H1 (cell line): ENCODE results near the gene PAQR8. TPM values are rescaled to one million over a fixed set of nuclear protein-coding genes. Genes with fewer than 3 reads are reported as not detected.

Experiments
- CTCF ChIA-PET: fragments of 300-600 bp; sonication (Branson Sonifier 250); formaldehyde crosslinking; loops from one replicate; lab custom pipeline; 2021; ENCODE audit not compliant: partially characterized antibody; lab: Charles Lee
- POLR2A ChIA-PET: fragments of 300-600 bp; sonication (Branson Sonifier 250); formaldehyde crosslinking; loops from one replicate; lab custom pipeline; 2021; ENCODE audit warnings: inconsistent platforms; ENCODE audit not compliant: partially characterized antibody; lab: Charles Lee
- DNase-seq, 2 experiments: peaks; one replicate each; pipeline versions ENCODE4 v3.0.0 to v3.0.0-alpha.2; 2010 to 2022; ENCODE audit warnings: low spot score in 2 of 2, low read depth in 1 of 2, mixed read lengths in 1 of 2
- FAIRE-seq: peaks from 2 replicates; lab custom pipeline; 2011; peaks lifted over from hg19 to GRCh38; lab: Jason Lieb, UNC
- H2AFZ ChIP-seq: 2 replicates; pipeline ENCODE4 v1.8.1; 2012; ENCODE audit warnings: low read length, inconsistent platforms
- H2AK5ac ChIP-seq: 2 replicates; pipeline ENCODE4 v1.6.1; 2013; ENCODE audit warnings: low read depth, low read length
- H2BK120ac ChIP-seq: replicated peaks from 2 replicates; pipeline ENCODE3; 2013; ENCODE audit warnings: low read depth, low read length, inconsistent platforms
- H2BK12ac ChIP-seq: 2 replicates; pipeline ENCODE4 v1.6.1; 2013; ENCODE audit warnings: low read depth, low read length
- H2BK15ac ChIP-seq: 2 replicates; pipeline ENCODE4 v1.6.1; 2013; ENCODE audit warnings: low read length
- H2BK20ac ChIP-seq: 2 replicates; pipeline ENCODE4 v1.6.1; 2013; ENCODE audit warnings: low read length
- H2BK5ac ChIP-seq: 2 replicates; pipeline ENCODE4 v1.6.1; 2013; ENCODE audit warnings: low read depth, low read length
- H3K14ac ChIP-seq: 2 replicates; pipeline ENCODE4 v1.6.1; 2013; ENCODE audit warnings: inconsistent platforms; ENCODE audit not compliant: insufficient read length
- H3K18ac ChIP-seq: 2 replicates; pipeline ENCODE4 v1.6.1; 2013; ENCODE audit warnings: low read length; ENCODE audit errors: extremely low read depth
- H3K23ac ChIP-seq: 2 replicates; pipeline ENCODE4 v1.6.1; 2013; ENCODE audit warnings: inconsistent platforms; ENCODE audit not compliant: insufficient read length
- H3K23me2 ChIP-seq: 2 replicates; pipeline ENCODE4 v1.6.1; 2013; ENCODE audit warnings: low read depth, low read length
- H3K27ac ChIP-seq: 2 replicates; pipeline ENCODE4 v1.6.1; 2011; ENCODE audit warnings: low read depth, low read length, inconsistent platforms
- H3K27me3 ChIP-seq, 4 experiments: replicated peaks in 1 of 4; 1 replicate in 1 of 4; 2 replicates in 3 of 4; pipeline versions ENCODE4 v1.6.1 to v1.8.1; 2011 to 2013; ENCODE audit warnings: low read length in 3 of 4, mild to moderate bottlenecking in 3 of 4, inconsistent platforms in 2 of 4, mixed read lengths in 2 of 4, moderate library complexity in 1 of 4; ENCODE audit not compliant: control insufficient read depth in 3 of 4, insufficient read depth in 3 of 4; ENCODE audit errors: extremely low read depth in 1 of 4
- H3K36me3 ChIP-seq, 4 experiments: 2 replicates each; pipeline versions ENCODE4 v1.6.1 to v1.8.1; 2011 to 2013; ENCODE audit warnings: mild to moderate bottlenecking in 4 of 4, low read length in 3 of 4, moderate library complexity in 2 of 4, control low read depth in 1 of 4, inconsistent platforms in 1 of 4; ENCODE audit not compliant: insufficient read depth in 4 of 4, control insufficient read depth in 2 of 4
- H3K4ac ChIP-seq: replicated peaks from 2 replicates; pipeline ENCODE3; 2013; ENCODE audit warnings: low read length, low read depth, mixed read lengths, inconsistent platforms; ENCODE audit not compliant: insufficient read length
- H3K4me1 ChIP-seq, 4 experiments: replicated peaks in 1 of 4; 1 replicate in 1 of 4; 2 replicates in 3 of 4; pipeline versions ENCODE4 v1.6.1 to v1.8.1; 2011 to 2013; ENCODE audit warnings: low read length in 3 of 4, inconsistent platforms in 2 of 4, mixed read lengths in 1 of 4; ENCODE audit not compliant: insufficient read depth in 4 of 4, control insufficient read depth in 3 of 4
- H3K4me2 ChIP-seq, 2 experiments: 2 replicates each; pipeline versions ENCODE4 v1.6.1 to v1.8.1; 2011 to 2013; ENCODE audit warnings: low read depth in 2 of 2, low read length in 2 of 2, control low read depth in 1 of 2, inconsistent platforms in 1 of 2, mild to moderate bottlenecking in 1 of 2; ENCODE audit not compliant: insufficient read depth in 1 of 2
- H3K4me3 ChIP-seq, 4 experiments: fragments of 200-600, 300-600 bp in 1 of 4; sonication (generic), shearing (Covaris generic), sonication (Bioruptor Twin) in 1 of 4; 2 replicates each; pipeline versions ENCODE4 v1.5.1 to v1.8.1; 2011 to 2016; ENCODE audit warnings: low read length in 4 of 4, low read depth in 3 of 4, control low read depth in 2 of 4, inconsistent platforms in 2 of 4, mild to moderate bottlenecking in 2 of 4, mixed read lengths in 1 of 4, moderate library complexity in 1 of 4; ENCODE audit not compliant: insufficient read depth in 2 of 4; ENCODE audit errors: extremely low read depth in 1 of 4
- H3K56ac ChIP-seq: replicated peaks from 2 replicates; pipeline ENCODE3; 2013; ENCODE audit warnings: low read depth, mild to moderate bottlenecking, mixed read lengths, low read length, inconsistent platforms; ENCODE audit not compliant: insufficient read length
- H3K79me1 ChIP-seq: 2 replicates; pipeline ENCODE4 v1.6.1; 2013; ENCODE audit warnings: low read depth, low read length, control low read depth
- H3K79me2 ChIP-seq, 2 experiments: 2 replicates each; pipeline versions ENCODE4 v1.6.1 to v1.8.1; 2012 to 2013; ENCODE audit warnings: low read length in 2 of 2, mild to moderate bottlenecking in 2 of 2, inconsistent platforms in 1 of 2; ENCODE audit not compliant: insufficient read depth in 2 of 2, control insufficient read depth in 1 of 2
- H3K9ac ChIP-seq, 4 experiments: replicated peaks in 1 of 4; 1 replicate in 1 of 4; 2 replicates in 3 of 4; pipeline versions ENCODE4 v1.6.1 to v1.8.1; 2011 to 2013; ENCODE audit warnings: low read depth in 3 of 4, low read length in 3 of 4, control low read depth in 2 of 4, mild to moderate bottlenecking in 2 of 4, moderate library complexity in 2 of 4, inconsistent platforms in 1 of 4; ENCODE audit errors: extremely low read depth in 1 of 4
- H3K9me3 ChIP-seq, 2 experiments: 2 replicates each; pipeline versions ENCODE4 v1.6.1 to v1.8.1; 2012 to 2013; ENCODE audit warnings: mild to moderate bottlenecking in 2 of 2, moderate library complexity in 2 of 2, control low read depth in 1 of 2, inconsistent platforms in 1 of 2, low read depth in 1 of 2, low read length in 1 of 2, mixed read lengths in 1 of 2; ENCODE audit not compliant: insufficient read depth in 2 of 2
- H4K20me1 ChIP-seq, 2 experiments: replicated peaks in 1 of 2; 2 replicates each; pipeline versions ENCODE3 to v1.8.1; 2011 to 2013; ENCODE audit warnings: inconsistent platforms in 2 of 2, low read length in 2 of 2, mild to moderate bottlenecking in 1 of 2; ENCODE audit not compliant: insufficient read depth in 2 of 2, control insufficient read depth in 1 of 2
- H4K5ac ChIP-seq: 2 replicates; pipeline ENCODE4 v1.6.1; 2013; ENCODE audit warnings: low read length, low read depth, mixed read lengths, inconsistent platforms; ENCODE audit not compliant: insufficient read length
- H4K8ac ChIP-seq: 2 replicates; pipeline ENCODE4 v1.8.0; 2013; ENCODE audit warnings: mild to moderate bottlenecking, moderate library complexity, low read length, inconsistent platforms; ENCODE audit not compliant: insufficient read depth; ENCODE audit errors: extremely low read depth
- H4K91ac ChIP-seq: replicated peaks from 2 replicates; pipeline ENCODE3; 2013; ENCODE audit warnings: low read length, mixed read lengths, inconsistent platforms; ENCODE audit not compliant: insufficient read length
- CEBPB ChIP-seq: IDR thresholded peaks from 2 replicates; pipeline ENCODE4 v1.6.1; 2012; ENCODE audit warnings: low read depth, low read length
- CHD1 ChIP-seq: IDR thresholded peaks from 2 replicates; pipeline ENCODE4 v1.6.1; 2012; ENCODE audit warnings: low read depth, low read length, improper control_type of control experiment
- WGBS, 2 experiments: shearing (Covaris generic) in 1 of 2; methylation state at CpG; one replicate each; pipeline versions ENCODE4 v1.1.6 to v1.1.7; 2013 to 2015; ENCODE audit warnings: low lambda C conversion rate in 2 of 2, mixed read lengths in 2 of 2, inconsistent platforms in 1 of 2, low coverage in 1 of 2, missing lambda C conversion rate in 1 of 2; ENCODE audit not compliant: insufficient replicate concordance in 2 of 2, insufficient coverage in 1 of 2, insufficient read length in 1 of 2; ENCODE audit errors: extremely low coverage in 1 of 2, missing lambda C conversion rate in 1 of 2; 5-methylcytosine and 5-hydroxymethylcytosine counted together
- polyA plus RNA-seq, 7 experiments: library from polyadenylated mRNA; depleted of rRNA in 3 of 7; stranded (reverse) in 5 of 7; unstranded in 2 of 7; fragments of >200 nt in 5 of 7; fragments of 200-250 nt in 2 of 7; gene quantifications; 1 replicate in 5 of 7; 2 replicates in 1 of 7; 4 replicates in 1 of 7; pipeline versions ENCODE4 v1.2.1 to v1.2.3, GENCODE V29; 2011 to 2013; ENCODE audit warnings: missing spikeins in 2 of 7, mixed read lengths in 2 of 7
- total RNA-seq: library from RNA; stranded (reverse); fragmentation: NEBNext Ultra II Directional; extraction: Animal tissue kit (Norgen Biotek cat#: 25700); gene quantifications from 2 replicates; pipeline ENCODE4 v1.2.1, GENCODE V29; 2021

Gene PAQR8
- total and polyA plus RNA-seq, 2 of the 8 experiments (the other 6 are each of a cell fraction or from before 2014, with no cell fraction given), result 7.6 to 9.6 TPM

- CTCF ChIA-PET, result interaction anchor here (1.0 kb wide), 1 partner anchor 13 kb away, joined by 5 read pairs; no protein-coding TSS in a partner anchor
- H3K79me2 ChIP-seq, result peaks cover 0 to 4% of the 10 kb centered on the region in 2 experiments; a peak in 1 of 4 replicates
- H3K4me3 ChIP-seq, result peak overlapping the region in 1 of 4 experiments; percentile 98; a peak in 4 of 8 replicates
- H3K4ac ChIP-seq, result no peak overlapping the region
- peak; percentile 5; the same call in 1 of the 2 replicates for TF ChIP-seq CEBPB
- no peak for TF ChIP-seq CHD1
- no peak overlapping the region; the same call in 1 of the 2 replicates for H2BK5ac ChIP-seq
- no peak overlapping the region for H3K56ac ChIP-seq
- H4K5ac ChIP-seq, result no peak overlapping the region
- H4K20me1 ChIP-seq, result peaks cover 0 to 4% of the 10 kb centered on the region in 2 experiments
- no peak overlapping the region for H3K23ac ChIP-seq
- DNase-seq (no peak), FAIRE-seq (no peak)
- H2BK120ac ChIP-seq, result no peak overlapping the region
- H3K36me3 ChIP-seq, result no peaks in the 10 kb centered on the region
- no peak overlapping the region for H2BK15ac ChIP-seq
- H3K9me3 ChIP-seq, result no peaks in the 10 kb centered on the region
- H3K23me2 ChIP-seq, result peaks cover 9% of the 10 kb centered on the region; the same call in 1 of the 2 replicates
- H3K14ac ChIP-seq, result no peak overlapping the region
- no peak overlapping the region for H3K18ac ChIP-seq
- 86% methylated on average over 11 of the region's 11 CpGs; no CpG with 5 or more reads in 1 of the 2 experiments for WGBS, 2 experiments
- no peak overlapping the region for H3K9ac ChIP-seq
- no peak overlapping the region for H2BK20ac ChIP-seq
- H2AFZ ChIP-seq, result peak overlapping the region; percentile 70; the same call in 1 of the 2 replicates
- H3K4me2 ChIP-seq, result peak overlapping the region; percentile 92 to 93; a peak in 3 of 4 replicates
- peaks cover 2 to 12% (median 10%) of the 10 kb centered on the region in 4 experiments for H3K4me1 ChIP-seq
- no peak overlapping the region; the same call in 1 of the 2 replicates for H4K8ac ChIP-seq
- no peak overlapping the region for H4K91ac ChIP-seq
- H3K79me1 ChIP-seq, result no peaks in the 10 kb centered on the region
- peaks cover 0 to 11% (median 2%) of the 10 kb centered on the region in 4 experiments; a peak in 5 of 7 replicates for H3K27me3 ChIP-seq
- no peak overlapping the region for H3K27ac ChIP-seq
- H2BK12ac ChIP-seq, result no peak overlapping the region
- POLR2A ChIA-PET, result interaction anchor here (1.4 kb wide), 1 partner anchor 77 kb away, joined by 4 read pairs; no protein-coding TSS in a partner anchor
- no peak overlapping the region for H2AK5ac ChIP-seq
Observed at GRCh38 chr6:52360601-52361413, 1.1 kb upstream of the PAQR8 start.
